Epidermal melanocyte (primary cell): ENCODE results near the gene REPS2.

Experiments used
- DNase-seq: peaks from one replicate; pipeline ENCODE4 v3.0.0; 2011; ENCODE audit warnings: low spot score; ENCODE audit not compliant: insufficient read length

Gene REPS2

GRCh38 chrX:17000751-17001150 is 54.3 kb downstream of the REPS2 start:
- DNase-seq: no peak

GRCh38 chrX:17005712-17006368 is 59.4 kb downstream of the REPS2 start:
- DNase-seq: no peak

- DNase-seq: no peak
Observed at GRCh38 chrX:17007134-17007768, 60.8 kb downstream of the REPS2 start.

- DNase-seq: no peak
Observed at GRCh38 chrX:17009856-17010625, 63.6 kb downstream of the REPS2 start.

- no peak for DNase-seq
Observed at GRCh38 chrX:17012465-17012864, 66.0 kb downstream of the REPS2 start.

- no peak for DNase-seq
Observed at GRCh38 chrX:17014216-17014615, 67.8 kb downstream of the REPS2 start.

GRCh38 chrX:17017134-17017533 is 70.7 kb downstream of the REPS2 start:
- DNase-seq: no peak

- no peak for DNase-seq
Observed at GRCh38 chrX:17020356-17020755, 73.9 kb downstream of the REPS2 start.

GRCh38 chrX:17020851-17021821 is 74.7 kb downstream of the REPS2 start:
- no peak for DNase-seq

GRCh38 chrX:17021851-17022604 is 75.6 kb downstream of the REPS2 start:
- DNase-seq: no peak

GRCh38 chrX:17023661-17024060 is 77.2 kb downstream of the REPS2 start:
- no peak for DNase-seq

- DNase-seq: no peak
Observed at GRCh38 chrX:17024886-17025285, 78.4 kb downstream of the REPS2 start.

- no peak for DNase-seq
Observed at GRCh38 chrX:17025621-17026302, 79.3 kb downstream of the REPS2 start.

GRCh38 chrX:17027931-17028330 is 81.5 kb downstream of the REPS2 start:
- no peak for DNase-seq

- DNase-seq: no peak
Observed at GRCh38 chrX:17028356-17028755, 81.9 kb downstream of the REPS2 start.

GRCh38 chrX:17030092-17030491 is 83.6 kb downstream of the REPS2 start:
- no peak for DNase-seq

- DNase-seq: peak; percentile 16
Observed at GRCh38 chrX:17030580-17031270, 84.3 kb downstream of the REPS2 start.

- DNase-seq: no peak
Observed at GRCh38 chrX:17031827-17032226, 85.4 kb downstream of the REPS2 start.

- no peak for DNase-seq
Observed at GRCh38 chrX:17032351-17032750, 85.9 kb downstream of the REPS2 start.
